Breast epithelium (tissue), 4 donors: ENCODE results near the gene DENND2C. TPM values are rescaled to one million over a fixed set of nuclear protein-coding genes. Genes with fewer than 3 reads are reported as not detected.

ENCODE experiments used
- DNase-seq, 2 donors: peaks; one replicate each; pipeline ENCODE4 v3.0.0-alpha.2; 2019; ENCODE audit warnings: low spot score in 2 of 2
- H3K27ac ChIP-seq, 2 donors: fragments of 200-600 bp; sonication (generic) in 1 of 2; one replicate each; pipeline ENCODE4 v1.5.1; 2016 to 2019; ENCODE audit warnings: mild to moderate bottlenecking in 1 of 2
- H3K27me3 ChIP-seq, 2 donors: fragments of 200-600 bp; sonication (generic) in 1 of 2; one replicate each; pipeline versions ENCODE4 v1.5.1 to v1.6.0; 2017 to 2019; ENCODE audit warnings: control low read depth in 1 of 2, mild to moderate bottlenecking in 1 of 2
- H3K36me3 ChIP-seq: fragments of 200-600 bp; one replicate; pipeline ENCODE4 v1.5.1; 2019
- H3K4me1 ChIP-seq, 2 donors: fragments of 200-600 bp; sonication (generic); one replicate each; pipeline ENCODE4 v1.5.1; 2016 to 2019; ENCODE audit warnings: control low read depth in 1 of 2
- H3K4me3 ChIP-seq, 3 donors: fragments of 200-600 bp; sonication (generic); 1 replicate in 2 of 3; 2 replicates in 1 of 3; pipeline ENCODE4 v1.5.1; 2016 to 2019; ENCODE audit warnings: mild to moderate bottlenecking in 3 of 3, moderate library complexity in 2 of 3
- H3K9me3 ChIP-seq, 2 donors: fragments of 200-600 bp; sonication (generic) in 1 of 2; one replicate each; pipeline ENCODE4 v1.5.1; 2016 to 2019; ENCODE audit warnings: control low read depth in 1 of 2
- POLR2A ChIP-seq: fragments of 450-650 bp; IDR thresholded peaks from one replicate; pipeline ENCODE4 v1.6.1; 2016; ENCODE audit warnings: antibody characterized with exemption, mild to moderate bottlenecking, moderate library complexity
- POLR2AphosphoS5 ChIP-seq, 3 donors: sonication (generic); formaldehyde crosslinking; IDR thresholded peaks; one replicate each; pipeline ENCODE4 v1.6.1; 2017; ENCODE audit warnings: antibody characterized with exemption in 3 of 3
- intact Hi-C: fragments of 100-400 bp; cut with DNase I; formaldehyde crosslinking; loops from one replicate; pipeline ENCODE4 v1.15.1; 2023; ENCODE audit warnings: low total_unique reads
- total RNA-seq, 3 donors: library from RNA; depleted of rRNA; stranded (reverse); fragments of >200 nt; gene quantifications; one replicate each; pipeline ENCODE4 v1.1.0, GENCODE V29; 2016
- TF ChIP-seq, protein P1 (sequence below), 3 donors: fragments of 450-650 bp; IDR thresholded peaks; one replicate each; pipeline ENCODE4 v1.5.1; 2016 to 2017; ENCODE audit warnings: antibody characterized with exemption in 3 of 3, mild to moderate bottlenecking in 3 of 3, moderate library complexity in 3 of 3

Gene DENND2C
- total RNA-seq, 3 donors from 2014 or later, result 2.6 to 5.9 (median 3.3) TPM

DNA sequence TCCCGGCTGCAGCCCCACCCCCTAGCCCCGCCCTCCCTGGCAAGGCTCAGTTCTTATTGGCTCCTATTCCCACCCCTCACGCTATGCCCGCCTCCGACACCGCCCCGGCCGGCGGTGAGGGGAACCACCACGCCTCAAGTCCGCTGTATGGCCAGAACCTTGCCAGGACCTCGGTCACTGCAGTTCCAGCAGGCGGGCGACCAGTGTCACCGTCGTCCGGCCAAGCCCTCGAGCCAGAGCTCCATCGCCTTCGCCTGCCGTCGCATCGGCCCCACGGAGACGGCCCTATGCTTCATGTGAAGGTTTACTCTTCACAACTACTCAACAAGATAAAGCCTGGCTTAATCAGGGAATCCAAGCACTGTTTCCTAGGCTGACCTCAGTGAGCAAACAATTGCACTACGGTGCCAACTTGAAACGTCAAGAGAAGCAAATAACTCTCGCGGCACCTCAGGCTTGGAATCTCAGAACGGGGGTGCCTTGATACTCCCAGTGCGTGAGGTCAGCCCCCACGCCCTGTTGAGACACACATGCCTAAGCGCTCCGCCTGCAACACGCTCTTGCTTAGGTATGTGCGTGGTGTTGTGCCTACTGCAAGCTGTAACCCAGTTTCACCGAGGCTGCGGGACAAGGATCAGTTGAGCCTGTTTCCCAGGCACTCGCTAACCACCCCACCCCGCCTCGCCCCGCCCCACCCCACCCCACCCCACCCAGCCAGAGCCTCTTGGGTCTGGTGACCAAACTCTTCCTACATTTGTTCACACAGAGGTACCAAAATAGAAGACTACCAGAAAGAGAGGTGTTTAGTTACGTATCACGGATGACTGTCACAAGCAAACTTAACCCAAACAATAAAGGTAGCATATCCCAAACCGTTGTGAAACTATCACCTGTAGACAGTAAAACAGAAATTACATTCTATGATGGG, 498 bp upstream of the DENND2C start:
- TF ChIP-seq POLR2A (no peak), POLR2AphosphoS5 (IDR thresholded peaks at IDR 0.05) (peak; percentile 13 to 60 (median 43))
- TF ChIP-seq, protein P1, sequence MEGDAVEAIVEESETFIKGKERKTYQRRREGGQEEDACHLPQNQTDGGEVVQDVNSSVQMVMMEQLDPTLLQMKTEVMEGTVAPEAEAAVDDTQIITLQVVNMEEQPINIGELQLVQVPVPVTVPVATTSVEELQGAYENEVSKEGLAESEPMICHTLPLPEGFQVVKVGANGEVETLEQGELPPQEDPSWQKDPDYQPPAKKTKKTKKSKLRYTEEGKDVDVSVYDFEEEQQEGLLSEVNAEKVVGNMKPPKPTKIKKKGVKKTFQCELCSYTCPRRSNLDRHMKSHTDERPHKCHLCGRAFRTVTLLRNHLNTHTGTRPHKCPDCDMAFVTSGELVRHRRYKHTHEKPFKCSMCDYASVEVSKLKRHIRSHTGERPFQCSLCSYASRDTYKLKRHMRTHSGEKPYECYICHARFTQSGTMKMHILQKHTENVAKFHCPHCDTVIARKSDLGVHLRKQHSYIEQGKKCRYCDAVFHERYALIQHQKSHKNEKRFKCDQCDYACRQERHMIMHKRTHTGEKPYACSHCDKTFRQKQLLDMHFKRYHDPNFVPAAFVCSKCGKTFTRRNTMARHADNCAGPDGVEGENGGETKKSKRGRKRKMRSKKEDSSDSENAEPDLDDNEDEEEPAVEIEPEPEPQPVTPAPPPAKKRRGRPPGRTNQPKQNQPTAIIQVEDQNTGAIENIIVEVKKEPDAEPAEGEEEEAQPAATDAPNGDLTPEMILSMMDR (IDR thresholded peaks at IDR 0.05), result peak in 1 of 3 donors; percentile 26
- H3K4me3 ChIP-seq, result peak overlapping the region; percentile 59 to 96 (median 73)
- no peaks in the 10 kb centered on the region for H3K36me3 ChIP-seq
- intact Hi-C loops, result no loop called here
- no peaks in the 10 kb centered on the region for H3K27me3 ChIP-seq
- no peaks in the 10 kb centered on the region for H3K9me3 ChIP-seq
- peak overlapping the region; percentile 77 to 89 for H3K27ac ChIP-seq
- DNase-seq, result peak; percentile 89 to 92
- H3K4me1 ChIP-seq, result no peaks in the 10 kb centered on the region

DNA sequence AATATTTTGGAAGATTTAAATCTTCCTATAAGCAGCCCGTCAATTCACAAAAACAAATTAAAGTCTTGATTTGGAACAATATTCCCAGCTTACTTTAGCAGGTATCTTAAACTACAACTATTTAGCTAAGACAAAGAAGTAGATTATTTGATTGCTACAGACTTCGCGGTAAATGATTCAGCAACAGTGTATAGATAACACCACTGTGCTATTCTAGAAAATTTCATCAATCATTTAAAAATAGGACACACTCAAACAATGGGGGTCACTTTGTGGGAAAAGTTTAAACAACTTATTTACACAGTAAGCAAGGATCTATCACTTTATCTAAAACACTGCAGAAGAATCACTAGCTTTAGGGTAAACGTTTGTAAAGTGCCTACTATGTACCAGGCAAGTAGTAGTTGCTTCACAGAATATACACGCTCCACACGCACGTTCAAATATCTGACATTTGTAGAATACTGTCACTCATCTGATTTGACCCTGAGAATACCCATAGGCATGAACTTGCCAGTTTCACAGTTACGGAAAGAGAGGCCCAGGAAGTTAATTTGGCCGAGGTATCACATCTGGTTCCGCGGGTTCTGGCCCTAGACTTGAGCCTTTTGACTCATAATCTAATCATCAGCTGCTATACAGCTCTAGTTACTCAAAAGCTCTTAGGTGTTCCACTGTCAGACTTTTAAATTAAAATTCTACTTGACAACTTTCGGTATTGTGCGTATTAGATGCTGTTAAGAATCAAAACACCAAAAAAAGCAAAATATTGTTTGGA, 876 bp downstream of the DENND2C start:
- H3K4me1 ChIP-seq, result no peaks in the 10 kb centered on the region
- H3K36me3 ChIP-seq, result no peaks in the 10 kb centered on the region
- H3K4me3 ChIP-seq, result peak overlapping the region; percentile 59 to 96 (median 73)
- peak overlapping the region; percentile 77 to 89 for H3K27ac ChIP-seq
- no peaks in the 10 kb centered on the region for H3K27me3 ChIP-seq
- no peak for DNase-seq
- no peak for TF ChIP-seq POLR2AphosphoS5 (IDR thresholded peaks at IDR 0.05)
- no peak for TF ChIP-seq POLR2A
- TF ChIP-seq, protein P1 (IDR thresholded peaks at IDR 0.05), result no peak
- intact Hi-C loops, result loop anchor here (10.0 kb wide), 1 partner anchor 804 kb away; no protein-coding TSS in a partner anchor
- no peaks in the 10 kb centered on the region for H3K9me3 ChIP-seq

DNA sequence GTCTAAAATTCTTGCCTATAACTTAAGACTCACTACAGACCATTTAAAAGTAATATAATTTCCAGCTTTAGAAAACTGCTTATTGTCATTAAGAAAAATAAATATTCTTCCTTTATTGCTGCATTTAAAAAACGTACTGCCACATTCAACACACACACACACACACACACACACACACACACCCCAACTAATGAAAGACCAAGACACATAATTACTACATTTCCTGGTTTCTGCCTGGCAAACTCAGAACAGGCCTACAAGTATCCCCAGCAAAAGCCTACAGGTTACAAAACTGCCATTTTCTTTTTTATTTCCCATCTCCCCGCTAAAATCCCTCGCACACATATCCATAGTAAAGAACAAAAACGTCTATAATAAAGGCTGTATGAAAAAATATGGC, 1.5 kb downstream of the DENND2C start:
- no peaks in the 10 kb centered on the region for H3K27me3 ChIP-seq
- no peaks in the 10 kb centered on the region for H3K9me3 ChIP-seq
- no peaks in the 10 kb centered on the region for H3K4me1 ChIP-seq
- intact Hi-C loops, result loop anchor here (10.0 kb wide), 1 partner anchor 804 kb away; no protein-coding TSS in a partner anchor
- no peak overlapping the region for H3K4me3 ChIP-seq
- TF ChIP-seq POLR2AphosphoS5 (IDR thresholded peaks at IDR 0.05) (no peak), POLR2A (no peak)
- TF ChIP-seq, protein P1 (IDR thresholded peaks at IDR 0.05), result no peak
- H3K36me3 ChIP-seq, result no peaks in the 10 kb centered on the region
- no peak for DNase-seq
- H3K27ac ChIP-seq, result no peak overlapping the region

DNA sequence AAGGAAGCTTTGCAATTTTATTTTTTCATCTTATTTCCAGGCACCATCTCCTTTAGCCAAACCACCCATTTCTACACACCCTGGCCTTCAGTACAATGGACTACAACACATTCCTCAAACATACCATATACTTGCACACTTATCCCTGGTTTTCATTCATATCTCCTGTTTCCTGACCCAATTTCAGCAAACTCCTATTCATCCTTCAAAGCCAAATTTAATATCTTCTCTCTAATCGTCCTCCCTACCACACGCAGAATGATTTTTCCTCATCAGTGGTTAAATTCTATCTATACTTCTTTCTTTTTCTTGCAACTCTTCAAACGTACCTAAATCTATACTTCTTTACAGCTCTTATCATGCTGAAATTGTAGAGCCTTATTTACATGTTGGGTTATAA, 2.9 kb downstream of the DENND2C start:
- TF ChIP-seq POLR2AphosphoS5 (IDR thresholded peaks at IDR 0.05), result no peak
- TF ChIP-seq, protein P1 (IDR thresholded peaks at IDR 0.05), result no peak
- TF ChIP-seq POLR2A, result no peak
- no peak overlapping the region for H3K27ac ChIP-seq
- DNase-seq, result no peak
- no peaks in the 10 kb centered on the region for H3K9me3 ChIP-seq
- no peak overlapping the region for H3K4me3 ChIP-seq
- intact Hi-C loops, result loop anchor here (10.0 kb wide), 1 partner anchor 802 kb away; no protein-coding TSS in a partner anchor
- no peaks in the 10 kb centered on the region for H3K27me3 ChIP-seq
- no peaks in the 10 kb centered on the region for H3K4me1 ChIP-seq
- no peaks in the 10 kb centered on the region for H3K36me3 ChIP-seq
